Glomerular visceral epithelial cell (primary cell): Measurements from ENCODE around the gene RORC.
"Not testable (repeated sequence)": the region's sequence is repeated elsewhere in the genome, so short reads cannot be mapped to it uniquely, and the experiment has no call there.

Source experiments
- DNase-seq: peaks from one replicate; pipeline ENCODE4 v3.0.0-alpha.2; 2016; ENCODE audit errors: extremely low spot score

RORC gene

GRCh38 chr1:151774256-151774922, 57.2 kb downstream of the RORC start:
- DNase-seq = no peak

- DNase-seq = peak; percentile 50
Observed at GRCh38 chr1:151773702-151774101, 57.9 kb downstream of the RORC start.

GRCh38 chr1:151769270-151769669, 62.3 kb downstream of the RORC start:
- DNase-seq = not testable (repeated sequence)

GRCh38 chr1:151768351-151769066, 63.1 kb downstream of the RORC start:
- DNase-seq = not testable (repeated sequence)

GRCh38 chr1:151763990-151764389, 67.6 kb downstream of the RORC start:
- DNase-seq = no peak

GRCh38 chr1:151762941-151763921, 68.4 kb downstream of the RORC start, which contains the start of gene MRPL9:
Gene MRPL9 (minus strand): TSS chr1:151763496. CDS start chr1:151763479, 17 bp downstream.
- peak; percentile 80 for DNase-seq

- peak; percentile 8 for DNase-seq
Observed at GRCh38 chr1:151760597-151761385, 70.8 kb downstream of the RORC start.

- DNase-seq = no peak
Observed at GRCh38 chr1:151759241-151759640, 72.4 kb downstream of the RORC start.

GRCh38 chr1:151756291-151756690, 75.3 kb downstream of the RORC start:
- no peak for DNase-seq
